GM21825 (cell line): ENCODE data around the gene MAP3K3.

Experiments used
- ATAC-seq: cut with Tn5 transposase; IDR thresholded peaks from one replicate; pipeline ENCODE4 v1.9.1; 2021; ENCODE audit warnings: mild to moderate bottlenecking, moderate library complexity; ENCODE audit not compliant: unreplicated experiment

Gene MAP3K3

DNA sequence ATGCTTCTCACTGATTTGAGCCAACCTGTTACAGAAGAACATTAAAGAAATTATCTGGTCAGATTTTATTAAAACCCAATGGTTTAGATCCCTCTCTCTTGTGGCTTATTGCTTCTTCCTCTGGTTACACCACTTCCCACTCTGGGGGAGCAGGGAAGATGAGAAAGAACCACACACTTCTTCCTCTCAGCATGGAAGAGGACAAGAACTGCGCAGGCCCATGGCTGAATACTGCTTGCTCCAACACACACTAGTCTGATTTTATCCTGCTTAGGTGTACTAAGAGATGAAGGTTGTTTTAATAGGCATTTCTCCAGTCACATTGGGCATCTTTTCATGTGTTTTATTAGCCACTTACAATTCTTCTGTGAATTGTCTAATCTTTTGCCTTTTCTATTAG, 27.6 kb downstream of the MAP3K3 start:
- no peak for ATAC-seq

DNA sequence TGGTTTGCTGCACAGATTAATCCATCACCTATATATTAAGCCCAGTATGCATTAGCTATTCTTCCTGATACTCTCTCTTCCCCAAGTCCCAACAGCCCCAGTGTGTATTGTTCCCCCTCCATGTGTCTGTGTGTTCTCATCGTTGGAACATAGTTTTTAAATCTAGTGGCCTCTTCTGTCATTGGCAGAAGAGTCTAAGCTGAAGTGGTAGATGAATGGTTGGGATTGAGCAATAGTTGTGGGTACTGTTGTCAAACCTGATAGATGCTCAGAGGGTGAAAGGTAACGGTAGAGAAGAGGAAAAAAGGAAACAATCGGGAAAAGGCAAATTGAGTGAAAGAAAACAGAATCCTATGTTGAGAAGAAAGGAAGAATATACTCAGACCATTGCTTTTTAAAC, 29.9 kb downstream of the MAP3K3 start:
- ATAC-seq, result no peak

DNA sequence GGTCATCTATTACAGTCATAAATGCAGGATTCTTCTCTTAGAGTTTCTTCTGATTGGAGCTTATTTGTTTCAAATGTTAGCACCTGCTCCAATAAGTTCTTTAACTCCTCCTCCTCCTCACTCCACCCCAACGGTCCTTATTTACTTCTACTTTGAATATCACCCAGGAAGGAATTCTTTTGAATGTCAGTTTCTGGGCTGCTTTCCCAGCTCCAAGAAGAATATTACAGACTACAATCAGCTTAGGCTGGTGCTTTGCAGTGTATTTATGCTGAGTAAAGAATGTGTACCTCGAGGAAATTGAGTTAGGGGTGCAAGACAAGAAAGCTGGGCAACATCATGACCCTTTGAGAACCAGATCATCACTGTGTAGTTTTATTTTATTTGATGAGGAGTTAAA, 30.8 kb downstream of the MAP3K3 start:
- ATAC-seq, result no peak

DNA sequence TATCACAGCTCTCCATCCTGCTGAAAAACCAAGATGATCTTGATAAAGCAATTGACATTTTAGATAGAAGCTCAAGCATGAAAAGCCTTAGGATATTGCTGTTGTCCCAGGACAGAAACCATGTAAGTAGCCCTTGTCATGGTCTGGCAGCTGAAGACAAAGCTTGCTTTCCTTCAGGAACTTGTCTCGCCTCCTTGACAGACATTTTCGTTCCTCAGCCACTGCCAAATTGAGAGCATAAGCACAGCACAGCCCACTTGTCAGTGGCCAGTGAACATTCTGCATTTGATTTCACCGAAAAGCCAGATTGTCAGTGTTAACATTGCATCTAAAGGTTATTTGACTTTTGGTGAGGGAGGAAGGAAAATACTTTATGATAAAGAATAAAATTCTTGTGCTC, 35.6 kb downstream of the MAP3K3 start:
- no peak for ATAC-seq

DNA sequence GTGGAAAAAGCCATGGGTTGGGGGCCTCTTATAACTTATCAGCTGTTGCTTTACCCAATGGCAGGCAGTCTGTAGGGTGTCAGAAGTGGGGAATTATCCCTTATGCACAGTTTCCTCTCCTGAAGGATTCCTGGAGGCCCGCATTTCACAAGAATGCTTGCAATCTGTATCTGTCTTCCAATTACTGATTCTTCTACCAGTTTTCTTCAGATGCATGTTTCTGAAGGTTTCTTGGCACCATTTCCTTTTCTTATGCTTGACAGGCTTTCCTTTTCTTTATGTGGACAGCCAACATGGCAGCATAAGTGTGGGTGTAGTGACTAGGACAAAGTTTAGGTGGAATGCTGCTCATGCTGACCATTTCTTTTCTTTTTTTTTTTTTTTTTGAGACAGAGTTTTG, 36.1 kb downstream of the MAP3K3 start:
- no peak for ATAC-seq

DNA sequence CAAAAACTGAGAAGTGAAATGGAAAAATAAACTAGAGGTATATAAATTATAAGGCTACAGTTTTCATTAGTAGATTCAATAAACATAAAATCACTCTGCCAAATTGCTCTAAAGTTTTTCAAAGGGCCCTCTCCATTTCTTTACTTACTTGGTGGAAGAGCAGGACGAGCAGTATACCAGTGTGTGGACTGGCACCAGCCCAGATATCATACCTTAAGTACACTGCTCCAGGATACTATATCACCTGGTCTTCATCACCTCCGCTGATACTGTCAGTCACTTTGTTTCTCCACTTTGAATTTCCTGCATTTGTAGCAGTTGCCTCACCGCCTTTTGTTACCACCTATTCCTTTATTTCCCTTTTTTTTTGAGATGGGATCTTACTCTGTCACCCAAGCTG, 37.6 kb downstream of the MAP3K3 start:
- ATAC-seq, result no peak

DNA sequence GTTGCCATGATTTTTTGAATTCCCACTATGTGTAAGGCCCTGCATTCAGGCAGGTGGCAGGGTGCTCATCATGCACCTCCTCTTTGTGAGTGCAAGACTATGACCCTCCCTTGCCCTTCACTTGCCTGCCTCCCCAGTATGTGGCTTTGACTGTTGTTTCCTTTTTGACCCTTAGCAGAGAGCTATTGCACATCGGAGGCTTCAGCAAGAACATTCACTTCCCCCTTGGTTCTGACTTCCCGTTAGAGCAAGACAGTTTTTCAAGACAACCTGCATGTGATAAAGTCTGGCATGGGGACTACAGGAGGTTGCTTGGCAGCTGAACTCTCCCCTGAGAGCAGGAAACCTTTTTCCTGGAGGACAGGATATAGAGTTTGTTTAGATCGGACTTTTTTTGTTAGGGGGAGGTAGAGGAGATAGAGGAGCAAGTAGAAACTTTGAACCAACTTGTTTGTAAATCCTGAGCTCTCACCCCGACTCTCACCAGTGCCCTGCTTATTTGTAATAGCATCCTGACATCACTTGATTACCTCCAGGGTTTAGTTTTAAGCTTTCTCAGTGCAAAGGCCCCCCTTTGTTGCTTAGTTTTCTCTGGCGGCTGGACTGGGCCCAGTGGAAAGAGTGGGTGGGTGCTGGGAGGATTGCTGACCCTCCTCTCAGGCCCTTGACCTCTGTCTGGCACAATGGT, 43.5 kb downstream of the MAP3K3 start:
- no peak for ATAC-seq

DNA sequence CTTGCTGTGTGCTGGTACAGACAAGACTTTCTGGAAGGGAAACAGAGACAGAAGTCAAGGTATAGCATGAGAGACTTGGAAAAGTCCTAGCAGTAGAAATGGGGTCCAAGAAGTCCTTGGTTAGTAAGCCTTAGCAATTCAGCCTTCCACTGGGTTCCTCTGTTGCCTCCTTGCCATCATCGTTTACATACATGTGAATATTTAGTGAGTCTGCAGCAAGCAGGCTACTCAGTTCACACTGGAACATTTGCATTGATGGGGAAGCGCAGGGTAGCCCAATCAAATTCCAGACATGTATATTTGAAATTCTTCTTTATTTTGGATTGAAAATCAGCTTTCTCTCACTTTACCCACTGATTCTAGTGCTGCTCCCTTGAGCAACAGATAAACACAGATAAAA, 50.6 kb downstream of the MAP3K3 start:
- ATAC-seq, result no peak

DNA sequence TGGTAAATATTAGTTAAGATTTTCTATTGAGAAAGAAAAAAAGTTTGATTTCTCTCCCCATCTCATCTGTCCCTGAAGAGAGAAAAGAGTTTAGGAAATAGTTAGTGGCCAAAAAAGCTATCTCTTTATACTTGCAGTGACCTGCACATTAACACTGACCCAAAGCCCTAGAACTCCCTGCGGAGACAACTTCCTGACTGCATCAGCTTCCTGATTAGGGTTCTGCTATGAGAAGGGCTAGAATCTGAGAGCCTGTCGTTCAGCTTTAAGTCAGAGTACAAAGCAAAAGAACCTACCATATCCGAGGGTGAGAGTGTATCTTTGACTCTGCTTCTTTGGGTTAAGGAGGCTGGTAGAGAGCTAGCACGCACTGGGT, 53.0 kb downstream of the MAP3K3 start:
- no peak for ATAC-seq

DNA sequence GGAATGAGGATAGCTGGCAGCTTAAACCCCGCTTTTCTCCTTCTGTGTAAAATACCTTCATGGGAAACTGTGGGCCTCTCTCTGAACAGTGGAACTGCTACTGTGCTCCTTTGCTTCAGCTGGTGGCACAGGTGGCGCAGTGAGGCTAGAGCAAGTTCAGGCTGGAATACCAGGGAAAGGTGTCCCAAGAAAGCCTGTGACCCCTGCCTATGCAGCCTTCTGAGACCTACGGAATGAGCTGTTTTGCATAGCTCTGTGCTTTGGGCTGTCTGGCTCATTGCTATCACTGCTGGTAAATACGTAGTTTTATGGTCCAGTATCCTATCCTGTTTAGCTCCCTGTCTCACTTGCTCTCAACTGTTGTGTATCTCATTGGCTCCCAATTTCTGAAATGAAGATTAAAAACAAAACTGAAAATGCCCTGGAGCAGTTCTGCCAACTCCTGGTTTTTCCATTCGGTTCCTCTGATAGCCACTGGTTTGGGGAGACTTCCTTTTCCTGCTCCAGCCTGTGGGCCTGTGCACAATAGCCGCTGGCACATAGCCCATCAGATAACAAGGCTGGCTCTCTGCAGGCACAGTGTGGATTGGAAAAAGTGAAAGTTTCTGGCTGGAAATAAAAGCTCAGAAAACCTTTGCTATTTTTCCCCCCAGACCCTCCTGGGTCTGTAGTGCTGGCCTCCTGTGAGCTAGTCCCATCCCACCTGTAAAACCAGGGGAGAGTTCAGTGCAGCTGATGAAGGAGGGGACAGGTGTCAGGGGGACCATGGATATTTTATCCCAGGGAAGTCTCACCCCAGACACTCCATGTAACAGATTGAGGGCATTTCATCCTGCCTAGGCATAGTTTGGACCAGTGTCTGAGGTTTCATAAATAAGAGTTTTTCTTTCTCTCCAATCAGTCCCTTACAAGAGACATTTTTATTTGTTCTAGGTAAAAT, 53.7 kb downstream of the MAP3K3 start:
- no peak for ATAC-seq

DNA sequence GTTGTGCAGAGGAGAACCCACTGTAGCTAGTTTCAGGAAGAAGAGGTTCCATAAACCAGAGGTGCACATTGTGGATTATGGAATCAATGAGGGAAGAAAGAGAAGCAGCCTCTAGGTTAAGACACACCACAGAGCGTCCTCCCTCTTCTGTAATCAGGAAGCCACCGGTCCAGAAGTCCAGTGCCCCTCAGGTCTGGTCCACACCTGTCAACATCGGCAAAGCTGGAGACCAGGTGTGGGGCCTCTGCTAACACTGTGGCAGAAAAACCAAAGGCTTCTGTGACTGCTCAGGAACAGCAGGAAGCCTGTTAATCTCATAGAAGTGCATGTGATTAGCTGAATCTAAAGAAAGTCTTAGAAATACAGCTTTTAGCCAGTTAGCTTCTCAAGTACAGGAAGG, 54.4 kb downstream of the MAP3K3 start:
- ATAC-seq, result no peak

DNA sequence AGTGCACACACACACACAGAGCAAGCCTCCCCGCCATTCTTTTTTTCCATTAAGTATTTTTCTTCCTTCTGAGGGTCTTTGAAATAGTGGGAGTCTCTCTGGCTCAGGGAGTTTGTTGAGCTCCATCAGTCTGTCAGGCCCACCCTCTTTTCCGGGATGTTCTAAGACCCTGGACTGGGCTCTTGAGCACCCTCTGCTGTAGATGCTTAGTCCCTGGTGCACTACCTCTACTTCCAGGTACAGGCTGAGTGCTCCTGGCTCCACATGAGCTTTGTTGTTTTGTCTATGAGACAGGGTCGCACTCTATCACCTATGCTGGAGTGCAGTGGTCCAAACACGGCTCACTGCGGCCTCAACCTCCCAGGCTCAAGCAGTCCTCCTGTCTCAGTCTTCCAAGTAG, 57.0 kb downstream of the MAP3K3 start:
- ATAC-seq, result no peak

DNA sequence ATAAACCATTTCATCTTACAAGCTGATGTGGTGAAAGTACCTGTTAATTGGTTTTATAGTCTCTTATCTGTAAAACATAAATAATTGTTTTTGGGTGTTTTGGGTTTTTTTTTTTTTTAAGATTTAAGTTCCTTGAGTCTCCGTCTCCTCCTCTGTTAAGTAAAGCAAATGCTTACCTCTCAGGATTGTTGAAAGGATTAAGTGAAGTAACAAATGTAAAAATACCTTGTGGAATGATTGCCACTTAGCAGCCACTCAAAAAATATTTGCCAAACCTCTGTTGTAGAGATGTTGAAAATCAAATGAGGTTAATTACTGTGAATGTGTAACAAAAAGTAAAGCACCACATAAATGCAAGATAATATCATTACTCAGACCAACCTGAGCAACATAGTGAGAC, 58.5 kb downstream of the MAP3K3 start:
- ATAC-seq, result no peak

DNA sequence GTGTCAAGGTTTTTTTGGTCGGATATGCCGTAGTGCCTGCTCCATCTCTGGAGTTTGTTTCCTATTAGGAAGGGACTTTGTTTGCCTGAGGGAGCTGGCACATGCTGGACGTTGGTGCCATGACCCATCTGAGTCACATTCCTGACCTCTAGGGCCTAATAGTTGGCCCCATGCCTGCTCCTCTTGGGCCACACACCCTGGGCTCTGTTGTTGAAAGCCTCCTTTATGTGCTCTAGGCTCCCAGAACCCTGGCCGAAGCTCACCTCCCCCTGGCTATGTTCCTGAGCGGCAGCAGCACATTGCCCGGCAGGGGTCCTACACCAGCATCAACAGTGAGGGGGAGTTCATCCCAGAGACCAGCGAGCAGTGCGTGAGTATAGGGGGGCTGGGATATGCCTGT, 59.3 kb downstream of the MAP3K3 start:
- no peak for ATAC-seq

DNA sequence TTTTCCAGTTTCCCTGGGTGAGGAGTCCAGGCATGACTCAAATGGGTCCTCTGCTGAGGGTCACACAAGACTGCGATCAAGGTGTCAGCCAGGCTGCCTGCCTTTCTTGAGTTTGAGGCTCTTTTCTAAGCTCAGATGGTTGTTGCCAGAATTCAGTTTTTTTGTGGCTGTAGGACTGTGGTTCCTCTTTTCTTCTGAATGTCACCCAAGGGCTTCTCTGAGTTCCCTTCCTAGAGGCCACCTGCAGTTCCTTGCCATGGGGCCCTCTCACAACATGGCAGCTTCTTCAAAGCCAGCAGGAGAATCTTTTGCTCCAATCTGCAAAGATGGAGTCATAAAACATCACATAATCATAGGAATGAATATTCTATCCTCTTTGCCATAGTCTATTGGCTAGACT, 60.2 kb downstream of the MAP3K3 start:
- ATAC-seq, result no peak

DNA sequence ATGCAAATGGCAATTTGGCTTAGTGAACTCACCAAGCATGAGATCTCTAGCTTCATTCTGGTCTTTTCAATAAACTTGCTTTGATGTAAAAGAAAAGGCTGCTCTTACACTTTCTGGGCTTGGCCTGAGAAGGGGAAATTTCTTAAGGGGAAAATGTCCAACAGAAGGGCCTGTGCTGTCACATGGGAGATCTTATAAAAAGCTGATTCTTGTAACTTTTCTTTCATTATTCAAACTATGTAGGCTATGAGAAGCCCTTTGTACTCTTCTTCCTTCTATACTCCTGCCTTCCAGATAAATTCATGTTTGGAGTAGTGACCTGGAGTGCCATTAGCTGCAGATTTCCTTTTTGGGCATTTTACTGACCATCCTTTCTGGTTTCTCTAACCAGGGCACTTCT, 60.8 kb downstream of the MAP3K3 start:
- no peak for ATAC-seq

DNA sequence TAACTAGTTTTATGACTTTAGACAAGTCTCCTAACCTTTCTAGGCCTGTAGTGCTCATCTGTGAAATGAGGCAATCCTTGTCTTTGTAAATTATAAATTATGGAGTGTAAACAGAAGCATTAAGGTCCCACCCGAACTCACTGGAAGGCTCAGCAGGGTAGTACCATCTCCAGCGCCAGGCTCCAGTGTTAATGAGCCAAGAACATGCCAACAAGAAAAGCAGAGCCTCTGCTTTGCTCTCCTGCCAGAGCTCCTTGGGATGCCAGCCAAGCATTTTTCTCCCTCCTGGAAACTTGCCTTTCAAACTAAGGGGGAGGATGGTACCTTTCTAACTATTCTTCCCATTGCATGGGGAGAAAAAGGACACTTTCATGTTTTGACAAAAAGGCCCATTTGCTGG, 62.8 kb downstream of the MAP3K3 start:
- no peak for ATAC-seq

DNA sequence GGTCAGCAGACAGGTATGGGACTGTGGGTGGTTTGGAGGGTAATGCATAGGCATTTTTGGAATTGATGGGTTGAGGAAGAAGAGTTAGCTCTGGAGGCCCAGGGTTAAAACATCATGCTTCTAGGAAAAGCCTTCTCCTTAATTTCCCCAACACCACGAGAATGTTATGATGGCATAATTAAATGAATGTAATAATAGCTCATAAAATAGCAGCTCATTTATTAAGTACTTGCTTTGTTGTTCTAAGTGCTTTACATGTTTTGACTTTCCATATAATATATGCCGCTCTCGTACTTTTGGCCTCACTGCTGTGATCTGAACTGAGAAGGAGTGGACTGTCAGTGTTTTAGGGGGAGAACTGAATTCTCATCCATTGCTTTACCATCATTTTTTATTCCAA, 63.4 kb downstream of the MAP3K3 start:
- ATAC-seq, result no peak

DNA sequence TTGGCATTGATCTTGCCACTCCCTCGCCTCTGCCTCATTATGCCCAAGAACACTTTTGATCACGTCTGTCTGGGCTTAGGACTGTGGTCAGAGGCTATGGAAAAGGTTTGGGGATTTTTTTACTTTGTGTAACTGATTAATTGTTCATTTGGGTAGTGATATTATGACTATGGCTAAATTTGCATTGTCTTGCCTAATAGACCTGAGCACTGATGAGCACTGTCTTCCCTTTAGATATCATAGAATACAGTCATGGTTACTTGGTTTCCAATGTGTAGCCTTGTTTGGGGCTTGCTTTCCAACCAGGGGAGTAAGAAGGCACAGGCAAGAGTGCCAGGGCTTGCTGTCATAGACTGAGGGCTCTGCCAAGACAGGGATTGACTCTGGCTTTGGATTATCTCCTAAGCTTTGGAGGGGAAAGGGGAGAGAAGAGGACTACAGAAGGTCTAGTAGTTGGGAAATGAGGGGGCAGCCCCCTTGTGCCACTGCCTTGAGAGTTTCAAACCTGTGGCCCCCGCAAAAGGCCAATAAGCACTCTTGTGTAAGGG, 64.0 kb downstream of the MAP3K3 start:
- ATAC-seq, result no peak

DNA sequence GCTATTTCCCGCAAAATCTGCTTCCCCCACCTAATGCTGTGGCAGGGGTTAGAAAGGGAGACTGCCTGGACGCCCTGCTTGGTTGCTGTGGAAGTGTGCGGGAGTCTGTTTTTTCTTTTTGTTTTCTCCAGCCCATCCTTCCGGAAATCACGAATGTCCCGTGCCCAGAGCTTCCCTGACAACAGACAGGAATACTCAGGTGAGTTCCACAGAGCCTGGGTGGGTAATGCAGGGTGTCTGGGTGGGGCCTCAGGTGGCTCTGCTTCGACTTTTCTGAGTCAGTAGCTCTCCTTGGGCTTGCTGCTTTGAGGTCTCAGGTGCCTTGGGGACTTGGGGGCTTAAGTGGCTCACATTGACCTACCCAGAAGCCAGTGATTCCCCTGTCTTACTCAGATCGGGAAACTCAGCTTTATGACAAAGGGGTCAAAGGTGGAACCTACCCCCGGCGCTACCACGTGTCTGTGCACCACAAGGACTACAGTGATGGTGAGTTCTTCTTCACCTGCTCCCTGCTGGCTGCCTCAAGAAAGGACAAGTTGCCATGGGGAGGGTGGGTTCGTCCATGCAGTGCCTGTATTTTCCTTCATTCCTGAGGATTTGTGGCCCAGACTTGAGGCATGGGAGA, 66.3 kb downstream of the MAP3K3 start:
- no peak for ATAC-seq

DNA sequence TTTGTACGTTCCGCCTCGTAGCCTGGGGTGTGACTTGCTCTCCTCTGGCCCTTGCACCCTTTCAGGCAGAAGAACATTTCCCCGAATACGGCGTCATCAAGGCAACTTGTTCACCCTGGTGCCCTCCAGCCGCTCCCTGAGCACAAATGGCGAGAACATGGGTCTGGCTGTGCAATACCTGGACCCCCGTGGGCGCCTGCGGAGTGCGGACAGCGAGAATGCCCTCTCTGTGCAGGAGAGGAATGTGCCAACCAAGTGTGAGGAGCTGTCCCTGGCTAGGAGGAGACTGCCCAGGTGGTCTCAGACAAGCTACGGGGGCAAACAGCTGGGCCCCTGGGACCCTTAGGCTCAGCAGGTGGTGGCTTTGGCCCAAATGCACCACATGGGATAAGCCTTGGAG, 67.3 kb downstream of the MAP3K3 start:
- ATAC-seq, result no peak
